Progenitor cell of endocrine pancreas (in vitro differentiated cells): ENCODE measurements around the gene PTPRM. TPM values are rescaled to one million over a fixed set of nuclear protein-coding genes. Genes with fewer than 3 reads are reported as not detected.
A peak's percentile ranks its signal among the peaks of the same experiment; 100 is the strongest.

Source experiments
- DNase-seq: peaks from one replicate; pipeline ENCODE4 v3.0.0; 2021; ENCODE audit warnings: low spot score; ENCODE audit not compliant: unreplicated experiment
- H3K27ac Mint-ChIP-seq: 2 replicates; pipeline ENCODE4 v1.8.0; 2021; ENCODE audit warnings: mild to moderate bottlenecking, moderate library complexity, mixed read lengths
- H3K27me3 Mint-ChIP-seq: 2 replicates; pipeline ENCODE4 v1.8.0; 2021; ENCODE audit warnings: mixed read lengths
- H3K36me3 Mint-ChIP-seq: 2 replicates; pipeline ENCODE4 v1.8.0; 2022; ENCODE audit warnings: mixed read lengths; ENCODE audit not compliant: insufficient read depth
- H3K4me1 Mint-ChIP-seq: 2 replicates; pipeline ENCODE4 v1.8.0; 2021; ENCODE audit warnings: low read depth, mixed read lengths
- H3K4me3 Mint-ChIP-seq: 2 replicates; pipeline ENCODE4 v1.8.0; 2021; ENCODE audit warnings: low read depth, mild to moderate bottlenecking, moderate library complexity, mixed read lengths
- H3K9me3 Mint-ChIP-seq: 2 replicates; pipeline ENCODE4 v1.8.0; 2021; ENCODE audit warnings: low read depth, mixed read lengths
- total RNA-seq: library from RNA; stranded (reverse); gene quantifications from 2 replicates; pipeline ENCODE4 v1.2.1, GENCODE V29; 2021
- TF ChIP-seq, protein P1 (sequence below): fragments of 200-600 bp; sonication (generic); IDR thresholded peaks from one replicate; pipeline ENCODE4 v1.5.0; 2021; ENCODE audit warnings: antibody characterized with exemption, mild to moderate bottlenecking; ENCODE audit not compliant: unreplicated experiment

The PTPRM gene
- total RNA-seq, 1 donor from 2014 or later = 23.2 TPM

DNA sequence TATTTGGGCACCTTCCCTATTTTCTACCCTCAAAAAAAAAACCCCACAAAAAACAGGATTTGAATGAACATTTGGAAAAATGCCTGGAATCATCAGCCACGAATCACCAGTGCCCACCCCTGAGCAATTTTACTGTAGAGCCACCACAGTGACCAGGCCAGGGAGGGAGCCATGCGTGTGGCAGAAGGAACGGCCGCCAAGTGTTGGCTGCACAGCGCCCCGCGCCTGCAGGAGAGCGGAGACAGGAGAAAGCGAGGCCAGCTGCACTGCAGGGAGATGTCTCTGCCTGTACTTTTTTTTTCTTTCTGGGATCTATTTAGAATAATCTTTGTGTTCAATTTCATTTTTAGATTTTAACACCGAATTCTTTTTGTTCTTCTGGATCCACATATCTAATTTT, 772.8 kb downstream of the PTPRM start:
- no peak for DNase-seq
- no peak overlapping the region for H3K27ac Mint-ChIP-seq
- TF ChIP-seq, protein P1, sequence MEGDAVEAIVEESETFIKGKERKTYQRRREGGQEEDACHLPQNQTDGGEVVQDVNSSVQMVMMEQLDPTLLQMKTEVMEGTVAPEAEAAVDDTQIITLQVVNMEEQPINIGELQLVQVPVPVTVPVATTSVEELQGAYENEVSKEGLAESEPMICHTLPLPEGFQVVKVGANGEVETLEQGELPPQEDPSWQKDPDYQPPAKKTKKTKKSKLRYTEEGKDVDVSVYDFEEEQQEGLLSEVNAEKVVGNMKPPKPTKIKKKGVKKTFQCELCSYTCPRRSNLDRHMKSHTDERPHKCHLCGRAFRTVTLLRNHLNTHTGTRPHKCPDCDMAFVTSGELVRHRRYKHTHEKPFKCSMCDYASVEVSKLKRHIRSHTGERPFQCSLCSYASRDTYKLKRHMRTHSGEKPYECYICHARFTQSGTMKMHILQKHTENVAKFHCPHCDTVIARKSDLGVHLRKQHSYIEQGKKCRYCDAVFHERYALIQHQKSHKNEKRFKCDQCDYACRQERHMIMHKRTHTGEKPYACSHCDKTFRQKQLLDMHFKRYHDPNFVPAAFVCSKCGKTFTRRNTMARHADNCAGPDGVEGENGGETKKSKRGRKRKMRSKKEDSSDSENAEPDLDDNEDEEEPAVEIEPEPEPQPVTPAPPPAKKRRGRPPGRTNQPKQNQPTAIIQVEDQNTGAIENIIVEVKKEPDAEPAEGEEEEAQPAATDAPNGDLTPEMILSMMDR = no peak
- H3K4me3 Mint-ChIP-seq = no peak overlapping the region
- no peaks in the 10 kb centered on the region for H3K9me3 Mint-ChIP-seq
- no peaks in the 10 kb centered on the region for H3K36me3 Mint-ChIP-seq
- H3K27me3 Mint-ChIP-seq = no peaks in the 10 kb centered on the region
- H3K4me1 Mint-ChIP-seq = peaks cover 50% of the 10 kb centered on the region

DNA sequence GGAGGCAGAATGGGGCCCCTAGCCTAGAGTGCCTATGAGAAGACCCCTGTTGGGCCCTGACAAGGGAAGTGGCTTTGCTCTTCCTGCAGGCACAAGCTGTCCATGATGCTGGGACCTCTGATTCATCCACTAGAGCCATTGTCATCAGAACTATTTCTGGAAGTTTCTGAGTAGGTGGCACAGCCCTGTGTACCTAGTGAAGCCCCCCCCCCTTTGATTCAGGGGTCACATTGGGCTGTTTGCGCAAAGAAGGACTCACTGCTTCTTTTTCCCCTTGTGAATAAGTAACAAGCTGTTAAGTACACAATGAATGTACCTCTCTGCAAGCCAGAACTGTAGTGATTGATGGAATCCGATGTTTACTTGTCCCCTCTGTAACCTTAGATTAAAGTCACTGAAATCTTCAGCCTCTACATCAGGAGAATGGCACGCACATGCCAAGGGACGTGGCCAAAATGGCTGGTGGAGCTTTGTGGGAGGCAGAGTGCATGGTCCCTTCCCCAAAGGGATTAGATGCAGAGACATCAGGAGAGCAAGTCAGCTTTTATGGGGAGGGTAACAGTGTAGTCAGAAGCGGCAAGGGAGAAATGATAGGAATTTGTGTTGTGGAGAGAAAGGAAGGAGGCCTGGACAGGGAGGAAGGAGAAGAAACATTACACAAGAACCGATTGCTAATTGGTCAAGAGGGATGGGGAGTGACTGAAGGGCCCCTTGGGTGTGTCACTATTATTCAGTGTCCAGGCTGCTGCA, 774.5 kb downstream of the PTPRM start:
- TF ChIP-seq, protein P1 = no peak
- H3K9me3 Mint-ChIP-seq = no peaks in the 10 kb centered on the region
- peak overlapping the region; percentile 98 for H3K27ac Mint-ChIP-seq
- DNase-seq = no peak
- H3K36me3 Mint-ChIP-seq = no peaks in the 10 kb centered on the region
- H3K4me3 Mint-ChIP-seq = peak overlapping the region; percentile 20
- H3K27me3 Mint-ChIP-seq = no peaks in the 10 kb centered on the region
- H3K4me1 Mint-ChIP-seq = peaks cover 50% of the 10 kb centered on the region

DNA sequence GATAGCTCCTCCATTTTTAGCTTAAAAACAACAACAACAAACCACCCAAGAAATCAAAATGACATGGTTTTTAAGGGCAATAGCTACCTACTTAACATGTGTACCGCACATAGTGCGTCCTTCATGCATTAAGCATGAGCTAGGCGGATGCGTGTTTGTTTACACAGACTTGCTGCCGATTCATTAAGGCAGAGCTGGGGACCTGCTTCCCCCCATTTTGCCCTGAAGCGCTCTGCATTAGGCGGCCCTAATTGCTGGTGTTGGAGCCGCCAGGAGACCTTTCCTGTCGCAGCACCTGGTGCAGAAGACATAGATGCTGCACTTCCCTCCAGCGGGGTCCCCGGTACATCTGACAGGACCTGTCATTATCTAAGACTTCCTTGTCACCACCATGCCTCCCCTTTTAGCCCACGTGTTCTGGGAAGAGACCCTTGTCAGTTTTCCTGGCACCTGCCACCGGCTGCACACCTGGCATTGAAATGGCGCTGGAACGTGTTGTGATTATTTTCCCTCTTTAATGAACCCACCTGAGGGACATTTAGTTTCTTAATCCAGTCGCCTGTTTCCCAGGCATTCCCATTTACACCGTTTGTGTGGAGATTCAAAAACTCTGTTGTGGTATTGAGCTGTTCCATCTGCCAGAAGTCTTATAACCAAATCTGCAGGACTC, 781.1 kb downstream of the PTPRM start:
- H3K4me1 Mint-ChIP-seq = peaks cover 6% of the 10 kb centered on the region
- H3K36me3 Mint-ChIP-seq = peaks cover 15% of the 10 kb centered on the region
- no peak for DNase-seq
- H3K9me3 Mint-ChIP-seq = peaks cover 13% of the 10 kb centered on the region
- no peak overlapping the region for H3K4me3 Mint-ChIP-seq
- no peaks in the 10 kb centered on the region for H3K27me3 Mint-ChIP-seq
- no peak overlapping the region for H3K27ac Mint-ChIP-seq
- TF ChIP-seq, protein P1 = no peak

DNA sequence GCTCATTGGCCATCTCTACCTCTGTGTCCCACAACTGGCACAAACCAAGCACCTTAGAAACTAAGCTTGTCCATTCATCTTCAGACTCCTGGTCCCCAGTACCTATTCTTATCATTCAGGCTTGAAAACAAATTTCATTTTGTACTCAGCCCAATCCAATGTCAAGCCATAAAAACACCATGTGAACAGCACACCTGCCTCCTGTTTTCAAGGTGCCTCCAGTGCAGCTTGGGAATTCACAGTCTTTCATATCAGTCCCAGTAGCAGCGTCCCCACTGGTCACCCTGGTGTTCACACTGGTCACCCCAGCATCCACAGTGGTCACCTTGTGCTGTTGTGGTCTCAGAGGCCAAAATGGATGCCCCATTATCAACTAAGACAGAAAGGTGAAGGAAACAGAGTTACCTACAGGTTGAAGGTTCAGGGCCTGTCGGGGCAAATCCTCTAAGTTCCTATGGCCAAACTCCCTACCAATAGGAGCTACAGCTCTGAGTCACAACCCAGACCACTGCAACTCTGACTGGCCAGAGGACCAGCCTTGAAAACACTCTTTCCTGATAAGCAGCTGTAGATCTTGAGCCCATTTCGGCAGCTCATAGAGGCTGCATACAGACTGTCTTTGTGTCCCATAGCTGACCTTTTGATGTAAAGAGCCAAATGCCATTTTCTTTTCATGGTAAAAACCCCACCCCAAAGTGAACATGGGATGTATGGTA, 782.6 kb downstream of the PTPRM start:
- H3K27ac Mint-ChIP-seq = no peak overlapping the region
- H3K4me1 Mint-ChIP-seq = peaks cover 2% of the 10 kb centered on the region
- H3K9me3 Mint-ChIP-seq = peaks cover 13% of the 10 kb centered on the region
- TF ChIP-seq, protein P1 = no peak
- no peak for DNase-seq
- no peaks in the 10 kb centered on the region for H3K27me3 Mint-ChIP-seq
- H3K36me3 Mint-ChIP-seq = peaks cover 15% of the 10 kb centered on the region
- no peak overlapping the region for H3K4me3 Mint-ChIP-seq

DNA sequence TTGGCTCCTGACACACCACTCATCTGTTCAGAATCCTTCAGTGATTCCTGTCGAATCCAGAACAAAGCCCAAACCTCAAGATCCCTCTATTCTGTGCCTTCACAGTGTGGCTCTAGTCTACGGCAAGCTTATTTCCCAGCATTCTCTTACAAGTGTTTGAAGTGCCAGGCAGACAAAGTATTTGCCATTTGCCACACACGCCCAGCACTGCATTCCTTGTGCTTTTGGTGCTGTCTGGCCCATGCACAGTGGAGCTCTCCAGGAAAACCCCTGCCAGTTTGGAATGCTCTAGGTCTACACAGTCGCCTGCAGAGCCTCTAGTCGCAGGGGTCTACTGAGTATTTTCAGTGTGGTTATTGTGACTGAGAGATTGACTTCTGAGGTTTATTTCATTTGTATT, 783.5 kb downstream of the PTPRM start:
- TF ChIP-seq, protein P1 = no peak
- Mint-ChIP-seq H3K36me3 (peaks cover 15% of the 10 kb centered on the region), H3K27ac (no peak overlapping the region), H3K4me1 (peaks cover 2% of the 10 kb centered on the region), H3K27me3 (no peaks in the 10 kb centered on the region), H3K9me3 (peaks cover 13% of the 10 kb centered on the region), H3K4me3 (no peak overlapping the region)
- no peak for DNase-seq
